ENCODE results near the gene RNF207.
"Not testable (repeated sequence)": the region's sequence is repeated elsewhere in the genome, so short reads cannot be mapped to it uniquely, and the experiment has no call there.

The RNF207 gene

DNA sequence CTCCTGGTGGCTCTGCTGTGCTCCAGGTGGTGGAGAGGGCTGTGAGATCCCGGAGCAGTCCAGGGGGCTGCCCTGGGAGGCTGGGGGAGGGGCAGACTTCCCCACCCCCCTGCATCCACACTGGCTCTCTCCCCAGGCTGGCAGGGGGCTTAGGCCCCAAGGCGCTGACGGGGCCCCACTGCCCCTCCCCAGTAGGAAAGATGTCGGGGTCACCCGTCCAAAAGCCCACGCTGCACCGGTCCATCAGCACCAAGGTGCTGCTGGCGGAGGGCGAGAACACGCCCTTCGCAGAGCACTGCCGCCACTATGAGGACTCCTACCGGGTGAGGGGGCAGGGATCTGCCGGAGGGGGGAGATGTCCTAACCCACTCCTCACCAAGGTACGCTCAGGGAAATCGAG lies 5.8 kb downstream of the RNF207 start:
- no peak overlapping the region for H3K9ac ChIP-seq
- no peaks in the 10 kb centered on the region for H3K4me1 ChIP-seq
- no peak overlapping the region for H3K4me3 ChIP-seq (ENCODE audit: low read depth, low read length)
- H3K27me3 ChIP-seq (ENCODE audit: control insufficient read depth, insufficient read depth, low read length) = no peaks in the 10 kb centered on the region
- no peak overlapping the region for H2AFZ ChIP-seq
- no peak overlapping the region for H3K4me2 ChIP-seq (ENCODE audit: low read length)
- no peaks in the 10 kb centered on the region for H3K36me3 ChIP-seq (ENCODE audit: control insufficient read depth, insufficient read depth, low read length)
- TF ChIP-seq, protein P1, sequence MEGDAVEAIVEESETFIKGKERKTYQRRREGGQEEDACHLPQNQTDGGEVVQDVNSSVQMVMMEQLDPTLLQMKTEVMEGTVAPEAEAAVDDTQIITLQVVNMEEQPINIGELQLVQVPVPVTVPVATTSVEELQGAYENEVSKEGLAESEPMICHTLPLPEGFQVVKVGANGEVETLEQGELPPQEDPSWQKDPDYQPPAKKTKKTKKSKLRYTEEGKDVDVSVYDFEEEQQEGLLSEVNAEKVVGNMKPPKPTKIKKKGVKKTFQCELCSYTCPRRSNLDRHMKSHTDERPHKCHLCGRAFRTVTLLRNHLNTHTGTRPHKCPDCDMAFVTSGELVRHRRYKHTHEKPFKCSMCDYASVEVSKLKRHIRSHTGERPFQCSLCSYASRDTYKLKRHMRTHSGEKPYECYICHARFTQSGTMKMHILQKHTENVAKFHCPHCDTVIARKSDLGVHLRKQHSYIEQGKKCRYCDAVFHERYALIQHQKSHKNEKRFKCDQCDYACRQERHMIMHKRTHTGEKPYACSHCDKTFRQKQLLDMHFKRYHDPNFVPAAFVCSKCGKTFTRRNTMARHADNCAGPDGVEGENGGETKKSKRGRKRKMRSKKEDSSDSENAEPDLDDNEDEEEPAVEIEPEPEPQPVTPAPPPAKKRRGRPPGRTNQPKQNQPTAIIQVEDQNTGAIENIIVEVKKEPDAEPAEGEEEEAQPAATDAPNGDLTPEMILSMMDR (IDR thresholded peaks at IDR 0.05) = no peak
- no peaks in the 10 kb centered on the region for H3K79me2 ChIP-seq
- H3K9me3 ChIP-seq (ENCODE audit: control insufficient read depth, low read length) = no peaks in the 10 kb centered on the region
- no peak overlapping the region for H3K27ac ChIP-seq

DNA sequence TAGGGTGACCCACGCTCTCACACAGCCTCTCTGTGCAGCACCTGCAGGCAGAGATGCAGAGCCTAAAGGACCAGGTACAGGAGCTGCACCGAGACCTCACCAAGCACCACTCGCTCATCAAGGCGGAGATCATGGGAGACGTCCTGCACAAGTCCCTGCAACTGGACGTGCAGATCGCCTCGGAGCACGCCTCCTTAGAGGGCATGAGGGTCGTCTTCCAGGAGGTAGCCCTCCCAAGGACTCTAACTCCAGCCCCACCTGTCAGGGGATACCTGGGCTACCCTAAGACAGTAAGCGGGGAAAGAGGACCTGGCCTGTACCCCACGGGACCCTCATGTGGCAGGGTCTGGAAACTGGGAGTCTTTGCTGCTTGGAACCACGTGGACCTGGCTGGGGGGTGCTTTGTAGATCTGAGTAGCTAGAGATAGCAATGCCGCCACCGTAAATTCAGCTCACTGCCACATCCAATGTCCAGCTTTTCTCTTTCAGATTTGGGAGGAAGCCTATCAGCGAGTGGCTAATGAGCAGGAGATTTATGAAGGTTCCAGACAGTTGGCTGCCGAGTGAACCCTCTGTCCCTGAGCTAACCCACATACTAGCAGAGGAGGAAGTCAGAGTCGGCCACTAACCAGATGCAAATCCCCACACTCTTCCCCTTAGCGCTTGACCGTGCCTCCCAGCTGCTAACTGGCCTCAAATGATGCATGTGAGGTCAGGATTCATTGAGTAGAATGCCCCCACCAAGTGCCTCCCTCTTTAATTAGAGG lies 6.5 kb downstream of the RNF207 start:
- Histone ChIP-seq H2AFZ (no peak overlapping the region), H3K27me3 (ENCODE audit: control insufficient read depth, insufficient read depth, low read length) (no peaks in the 10 kb centered on the region), H3K4me1 (no peaks in the 10 kb centered on the region), H3K9ac (no peak overlapping the region), H3K27ac (no peak overlapping the region), H3K79me2 (no peaks in the 10 kb centered on the region), H3K4me3 (ENCODE audit: low read depth, low read length) (no peak overlapping the region), H3K9me3 (ENCODE audit: control insufficient read depth, low read length) (no peaks in the 10 kb centered on the region), H3K36me3 (ENCODE audit: control insufficient read depth, insufficient read depth, low read length) (no peaks in the 10 kb centered on the region), H3K4me2 (ENCODE audit: low read length) (no peak overlapping the region)
- TF ChIP-seq, protein P1 (IDR thresholded peaks at IDR 0.05) = no peak

GRCh38 chr1:6218375-6219164 lies 12.7 kb downstream of the RNF207 start:
- no peak overlapping the region for H3K27ac ChIP-seq

GRCh38 chr1:6219641-6220040 lies 13.7 kb downstream of the RNF207 start:
- H3K9me3 ChIP-seq (ENCODE audit: control insufficient read depth, low read length); H3K36me3 ChIP-seq (ENCODE audit: control insufficient read depth, insufficient read depth, low read length); H3K4me1 ChIP-seq; H3K79me2 ChIP-seq; H3K9ac ChIP-seq; H3K27ac ChIP-seq; H3K27me3 ChIP-seq (ENCODE audit: control insufficient read depth, insufficient read depth, low read length); H3K4me2 ChIP-seq (ENCODE audit: low read length); H2AFZ ChIP-seq; H3K4me3 ChIP-seq (ENCODE audit: low read depth, low read length): not testable (repeated sequence)

More at GRCh38 chr1:6218375-6219164, 12.7 kb downstream of the RNF207 start:
- no peaks in the 10 kb centered on the region for H3K36me3 ChIP-seq (ENCODE audit: control insufficient read depth, insufficient read depth, low read length)
- no peak overlapping the region for H3K4me2 ChIP-seq (ENCODE audit: low read length)
- H3K9me3 ChIP-seq (ENCODE audit: control insufficient read depth, low read length) = no peaks in the 10 kb centered on the region
- TF ChIP-seq, protein P1 (IDR thresholded peaks at IDR 0.05) = no peak
- no peaks in the 10 kb centered on the region for H3K79me2 ChIP-seq
- H3K27me3 ChIP-seq (ENCODE audit: control insufficient read depth, insufficient read depth, low read length) = no peaks in the 10 kb centered on the region
- no peak overlapping the region for H2AFZ ChIP-seq
- H3K4me1 ChIP-seq = no peaks in the 10 kb centered on the region
- no peak overlapping the region for H3K9ac ChIP-seq
- H3K4me3 ChIP-seq (ENCODE audit: low read depth, low read length) = no peak overlapping the region

DNA sequence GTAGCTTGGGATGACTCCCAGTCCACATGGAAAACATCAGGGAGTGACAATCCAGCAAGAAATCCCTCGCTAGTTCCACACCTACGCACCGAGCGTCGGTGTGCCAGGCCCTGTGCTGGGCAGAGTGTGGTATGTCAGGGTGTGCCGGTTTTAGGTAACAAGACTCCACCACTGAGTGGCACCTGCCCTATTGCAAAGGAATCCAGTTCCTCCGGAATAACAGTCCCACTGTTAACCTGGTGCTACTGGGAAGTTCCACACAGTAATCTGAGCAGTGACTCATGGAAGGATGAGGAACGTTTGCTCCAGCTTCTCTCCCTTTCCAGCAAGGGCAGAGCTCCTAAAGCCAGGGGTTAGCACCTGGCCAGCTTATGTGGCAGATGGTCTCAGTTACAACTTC lies 14.3 kb downstream of the RNF207 start:
- H3K27ac ChIP-seq = no peak overlapping the region
- no peaks in the 10 kb centered on the region for H3K4me1 ChIP-seq
- TF ChIP-seq, protein P1 (IDR thresholded peaks at IDR 0.05) = no peak

More for the DNA sequence above, 14.3 kb downstream of the RNF207 start:
- Histone ChIP-seq H3K27me3 (ENCODE audit: control insufficient read depth, insufficient read depth, low read length) (no peaks in the 10 kb centered on the region), H3K36me3 (ENCODE audit: control insufficient read depth, insufficient read depth, low read length) (no peaks in the 10 kb centered on the region), H3K79me2 (no peaks in the 10 kb centered on the region), H3K4me2 (ENCODE audit: low read length) (no peak overlapping the region), H2AFZ (no peak overlapping the region), H3K4me3 (ENCODE audit: low read depth, low read length) (no peak overlapping the region), H3K9me3 (ENCODE audit: control insufficient read depth, low read length) (no peaks in the 10 kb centered on the region), H3K9ac (no peak overlapping the region)
